HAP-1 (cell line): ENCODE data around the gene SECISBP2.

Experiments used
- DNase-seq, 2 experiments: peaks; one replicate each; pipeline ENCODE4 v3.0.0-alpha.2; 2016 to 2020; ENCODE audit warnings: low spot score in 2 of 2
- H3K27me3 ChIP-seq: fragments of 250-450 bp; sonication (Bioruptor Pico); 2 replicates; pipeline ENCODE4 v1.5.1; 2020; ENCODE audit warnings: low read depth, mild to moderate bottlenecking, moderate library complexity
- H3K36me3 ChIP-seq: fragments of 250-450 bp; sonication (Bioruptor Pico); replicated peaks from 2 replicates; pipeline ENCODE4 v1.5.1; 2020; ENCODE audit warnings: mild to moderate bottlenecking
- H3K4me1 ChIP-seq: fragments of 250-450 bp; sonication (Bioruptor Pico); 2 replicates; pipeline ENCODE4 v1.5.1; 2020; ENCODE audit warnings: mild to moderate bottlenecking
- H3K4me3 ChIP-seq: fragments of 250-450 bp; sonication (Bioruptor Pico); 2 replicates; pipeline ENCODE4 v1.5.1; 2020; ENCODE audit warnings: mild to moderate bottlenecking, moderate library complexity
- H3K9me3 ChIP-seq: fragments of 250-450 bp; sonication (Bioruptor Pico); 2 replicates; pipeline ENCODE4 v1.5.1; 2020; ENCODE audit warnings: mild to moderate bottlenecking, moderate library complexity
- in situ Hi-C: fragments of 300-500 bp; cut with MboI; formaldehyde crosslinking; loops from 3 replicates; pipeline ENCODE4 v1.14.3; 2020; ENCODE audit warnings: low sequenced_read_pairs, inconsistent platforms, mixed read lengths

Gene SECISBP2

DNA sequence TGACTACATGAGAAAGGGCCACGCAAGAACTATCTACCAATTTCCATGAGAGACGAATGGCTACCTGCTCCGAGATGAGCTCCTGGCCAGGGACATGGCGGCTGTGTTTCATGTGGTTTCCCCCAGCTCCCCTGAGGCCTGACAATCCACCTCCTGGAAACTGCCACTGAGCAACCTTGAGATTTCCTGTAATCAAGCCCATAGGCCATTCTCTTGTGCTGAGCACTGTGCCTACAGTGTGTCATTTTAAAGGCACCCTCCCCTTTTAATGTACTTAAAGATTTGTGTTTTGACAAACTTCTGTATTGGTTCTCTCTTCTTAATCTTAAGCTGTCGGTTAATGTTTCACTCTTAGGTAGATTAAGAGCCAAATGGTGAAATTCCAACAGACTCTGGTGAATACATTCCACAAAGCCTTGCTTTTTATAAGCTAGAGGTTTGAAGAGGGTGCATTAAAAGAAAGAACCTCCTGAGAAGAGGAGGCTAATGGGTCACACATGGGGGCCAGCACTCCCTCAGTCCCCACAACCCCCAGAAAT lies 72.3 kb downstream of the SECISBP2 start:
- no peaks in the 10 kb centered on the region for H3K4me1 ChIP-seq
- in situ Hi-C loops, result no loop called here
- peaks cover 23% of the 10 kb centered on the region for H3K36me3 ChIP-seq
- no peaks in the 10 kb centered on the region for H3K27me3 ChIP-seq
- H3K4me3 ChIP-seq, result no peak overlapping the region
- DNase-seq, result no peak
- no peaks in the 10 kb centered on the region for H3K9me3 ChIP-seq

DNA sequence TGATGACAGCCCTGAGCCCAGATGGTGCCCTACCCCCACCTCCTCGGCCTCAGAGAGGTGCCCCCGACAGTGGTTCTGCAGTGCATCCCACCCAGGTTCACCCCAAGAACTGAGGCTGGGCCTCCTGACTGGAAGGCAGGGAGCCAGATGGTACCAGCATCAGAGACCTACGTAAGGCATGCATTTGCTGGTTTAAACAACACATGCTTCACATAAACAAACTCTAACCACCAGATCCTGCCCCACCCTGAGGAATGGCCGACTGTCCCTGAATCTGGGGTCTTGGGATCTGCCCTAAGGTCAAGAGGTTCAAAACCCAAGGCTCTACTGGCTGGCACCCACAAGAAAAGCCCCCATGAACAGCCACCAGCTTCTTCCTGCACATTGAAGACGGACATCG lies 73.3 kb downstream of the SECISBP2 start:
- in situ Hi-C loops, result no loop called here
- no peaks in the 10 kb centered on the region for H3K9me3 ChIP-seq
- H3K27me3 ChIP-seq, result no peaks in the 10 kb centered on the region
- peaks cover 23% of the 10 kb centered on the region for H3K36me3 ChIP-seq
- no peaks in the 10 kb centered on the region for H3K4me1 ChIP-seq
- no peak for DNase-seq
- no peak overlapping the region for H3K4me3 ChIP-seq

DNA sequence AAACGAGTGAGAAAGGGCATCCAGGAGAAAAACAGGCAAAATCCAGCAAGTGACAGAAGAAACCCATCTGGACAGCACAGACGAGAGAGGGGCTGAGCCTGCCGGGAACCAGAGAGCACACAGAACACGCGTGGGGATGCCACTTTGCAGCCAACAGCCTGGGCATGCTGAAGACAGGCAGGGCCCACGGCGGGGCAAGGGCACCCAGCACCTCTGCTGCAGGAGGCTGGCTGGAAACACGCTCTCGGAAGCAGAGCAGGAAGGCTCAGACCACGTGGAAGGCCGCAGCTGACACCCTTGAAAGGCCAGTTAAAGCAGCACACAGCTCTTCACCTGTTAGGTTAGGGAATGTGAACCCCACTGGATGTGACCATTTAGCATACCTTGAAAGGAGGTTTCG lies 76.1 kb downstream of the SECISBP2 start:
- in situ Hi-C loops, result no loop called here
- Histone ChIP-seq H3K27me3 (no peaks in the 10 kb centered on the region), H3K36me3 (peaks cover 14% of the 10 kb centered on the region)

DNA sequence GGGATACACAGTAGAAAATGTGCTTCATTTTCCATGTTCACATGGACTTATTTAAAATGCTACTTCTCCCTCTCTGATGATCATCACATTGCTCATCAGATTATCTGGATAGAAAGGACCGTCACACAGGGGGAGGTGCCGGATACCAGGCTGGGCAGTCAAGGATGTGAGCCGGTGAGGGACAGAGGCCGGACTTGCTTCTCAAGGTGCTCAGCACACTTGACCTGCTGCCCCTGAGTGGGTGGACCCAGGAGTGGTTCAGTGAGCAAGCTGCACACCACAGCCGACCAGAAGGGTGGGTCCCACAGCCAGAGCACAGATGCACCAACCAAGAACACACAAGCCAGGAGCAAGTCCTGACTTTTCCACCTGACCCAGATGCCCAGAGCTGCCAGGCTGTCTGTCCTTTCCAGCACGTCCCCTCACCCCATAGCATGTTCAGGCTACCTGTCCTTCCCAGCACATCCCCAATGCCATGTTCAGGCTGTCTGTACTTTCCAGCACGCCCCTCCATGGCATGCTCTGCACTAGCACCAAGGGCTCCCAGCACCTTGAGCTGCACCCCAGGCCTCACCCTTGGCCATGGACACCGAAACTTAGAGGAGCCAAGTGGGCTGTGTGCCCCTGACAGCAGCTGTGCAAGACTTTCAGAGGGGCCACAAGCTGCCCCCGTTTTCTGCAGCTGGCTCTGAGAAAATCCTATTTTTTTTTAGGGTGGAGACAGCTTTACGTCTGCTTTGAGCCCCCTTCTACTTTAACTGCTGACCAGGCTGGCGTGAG lies 77.8 kb downstream of the SECISBP2 start:
- peaks cover 10% of the 10 kb centered on the region; the same call in 1 of the 2 replicates for H3K36me3 ChIP-seq
- in situ Hi-C loops, result no loop called here

More for the DNA sequence above, 76.1 kb downstream of the SECISBP2 start:
- Histone ChIP-seq H3K9me3 (no peaks in the 10 kb centered on the region), H3K4me1 (no peaks in the 10 kb centered on the region), H3K4me3 (no peak overlapping the region)
- no peak for DNase-seq

DNA sequence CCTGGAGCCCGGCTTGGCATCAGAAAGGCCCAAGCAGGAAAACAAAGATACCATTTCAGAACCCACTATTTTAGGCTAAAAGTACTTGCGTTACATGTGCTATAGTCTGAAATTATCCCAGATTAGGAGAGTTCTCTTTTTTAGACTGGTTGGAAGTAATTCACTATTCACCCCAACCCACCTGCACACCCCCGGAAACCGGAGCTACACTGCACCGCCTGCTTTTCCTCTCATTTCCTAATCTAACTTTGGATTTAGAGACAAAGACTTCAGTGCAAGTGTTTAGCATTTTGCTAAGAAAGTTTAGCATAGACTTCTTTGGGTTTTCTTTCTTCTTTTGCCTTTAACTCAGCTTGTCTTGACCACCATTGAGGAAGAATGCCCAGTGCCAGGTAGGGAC lies 79.2 kb downstream of the SECISBP2 start:
- Histone ChIP-seq H3K4me3 (no peak overlapping the region), H3K36me3 (peaks cover 8% of the 10 kb centered on the region; the same call in 1 of the 2 replicates), H3K27me3 (no peaks in the 10 kb centered on the region), H3K4me1 (no peaks in the 10 kb centered on the region), H3K9me3 (no peaks in the 10 kb centered on the region)
- in situ Hi-C loops, result no loop called here
- DNase-seq, result no peak

More for the DNA sequence above, 77.8 kb downstream of the SECISBP2 start:
- no peaks in the 10 kb centered on the region for H3K9me3 ChIP-seq
- no peak for DNase-seq
- no peak overlapping the region for H3K4me3 ChIP-seq
- H3K27me3 ChIP-seq, result no peaks in the 10 kb centered on the region
- H3K4me1 ChIP-seq, result no peaks in the 10 kb centered on the region

DNA sequence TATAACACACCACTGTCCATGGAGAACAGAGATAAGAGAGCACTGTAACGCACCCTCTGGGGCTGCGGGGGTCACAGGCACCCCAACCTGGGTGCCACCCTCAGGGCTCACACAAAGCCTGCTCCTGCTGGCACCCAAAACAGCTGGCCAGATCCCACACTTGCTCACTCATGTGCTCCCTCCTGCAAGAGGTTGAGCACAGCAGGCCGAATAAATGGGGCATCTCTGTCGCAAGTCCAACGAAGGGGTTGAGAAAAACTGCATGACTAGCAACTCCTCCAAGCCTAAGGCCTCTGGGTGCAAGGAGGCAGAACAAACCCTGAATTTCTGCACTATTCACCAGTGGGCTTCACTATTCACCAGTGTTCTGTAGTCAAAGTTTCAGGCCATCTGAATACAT lies 80.3 kb downstream of the SECISBP2 start:
- no peak for DNase-seq
- Histone ChIP-seq H3K36me3 (peaks cover 4% of the 10 kb centered on the region; the same call in 1 of the 2 replicates), H3K27me3 (no peaks in the 10 kb centered on the region), H3K4me3 (no peak overlapping the region), H3K4me1 (no peaks in the 10 kb centered on the region), H3K9me3 (no peaks in the 10 kb centered on the region)
- in situ Hi-C loops, result no loop called here

DNA sequence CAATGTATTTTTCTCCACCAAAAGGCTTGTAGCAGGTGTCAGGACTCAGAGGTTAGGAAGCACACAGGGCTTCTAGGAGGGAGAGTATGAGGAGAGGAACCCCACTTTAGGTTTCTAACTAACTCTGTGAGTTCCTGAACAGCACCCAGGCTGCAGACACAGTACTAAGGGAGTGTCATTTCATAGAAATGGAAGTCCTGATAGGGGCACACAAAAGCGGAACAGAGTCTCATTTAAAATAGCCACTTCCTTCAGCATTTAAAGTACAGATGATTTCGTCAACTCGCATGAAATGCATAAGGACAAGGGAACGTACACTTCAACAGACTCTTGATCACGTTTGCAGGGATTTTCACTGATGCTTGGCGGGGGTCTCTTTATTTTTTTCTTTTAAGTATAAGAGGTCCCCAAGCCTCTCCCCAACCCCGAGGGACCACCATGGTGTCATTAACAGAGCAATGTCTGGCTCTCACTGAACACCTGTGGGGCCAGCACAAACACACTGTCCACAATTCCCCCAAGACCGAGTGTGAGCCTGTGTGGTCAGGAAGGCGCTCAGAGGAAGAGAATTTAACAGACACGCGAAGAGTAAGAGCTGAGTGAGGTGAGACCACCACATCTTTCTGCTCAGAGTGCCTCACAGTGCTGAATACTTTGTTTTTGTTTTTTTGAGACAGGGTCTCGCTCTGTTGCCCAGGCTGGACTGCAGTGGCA lies 82.3 kb downstream of the SECISBP2 start:
- peaks cover 4% of the 10 kb centered on the region; the same call in 1 of the 2 replicates for H3K36me3 ChIP-seq
- no peaks in the 10 kb centered on the region for H3K4me1 ChIP-seq
- no peak for DNase-seq
- H3K9me3 ChIP-seq, result no peaks in the 10 kb centered on the region
- no peaks in the 10 kb centered on the region for H3K27me3 ChIP-seq
- in situ Hi-C loops, result no loop called here
- no peak overlapping the region for H3K4me3 ChIP-seq

DNA sequence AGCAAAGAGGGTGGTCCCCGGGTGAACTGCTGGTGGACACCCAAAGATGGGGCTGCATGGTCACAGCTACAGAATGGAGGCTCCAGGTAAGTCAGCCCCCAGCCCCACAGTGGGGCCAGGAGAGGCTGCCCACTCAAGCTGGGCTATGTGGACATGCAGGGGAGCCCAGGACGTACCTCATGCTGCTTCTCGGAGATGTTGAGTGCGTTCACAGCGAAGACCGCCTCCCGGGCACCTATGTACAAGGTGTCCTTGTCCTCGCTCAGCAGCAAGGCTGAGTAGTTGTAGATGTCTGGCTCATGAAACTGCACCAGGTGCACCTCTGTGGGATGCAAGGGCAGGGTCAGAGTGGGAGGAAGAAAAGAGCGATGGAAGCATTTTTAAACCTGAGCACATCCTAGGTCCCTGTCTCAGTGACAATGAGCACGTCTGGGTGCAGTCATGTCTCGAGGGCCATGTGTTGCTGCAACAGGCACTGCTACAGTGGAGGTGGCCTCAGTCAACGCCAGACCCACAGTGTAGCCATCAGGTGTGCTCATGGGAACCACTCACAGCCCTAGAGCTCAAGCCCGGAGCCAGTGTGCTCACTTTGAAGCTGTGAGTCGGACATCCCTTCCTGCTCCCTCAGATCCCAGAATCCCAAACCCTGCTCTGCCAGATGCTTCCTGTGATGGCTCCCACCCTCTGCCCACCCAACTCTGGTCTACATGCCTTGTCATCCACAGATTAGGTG lies 84.6 kb downstream of the SECISBP2 start:
- H3K4me3 ChIP-seq, result no peak overlapping the region
- no peaks in the 10 kb centered on the region; the same call in 1 of the 2 replicates for H3K36me3 ChIP-seq
- H3K4me1 ChIP-seq, result no peaks in the 10 kb centered on the region
- no peak for DNase-seq
- H3K9me3 ChIP-seq, result no peaks in the 10 kb centered on the region
- H3K27me3 ChIP-seq, result no peaks in the 10 kb centered on the region
- in situ Hi-C loops, result no loop called here

DNA sequence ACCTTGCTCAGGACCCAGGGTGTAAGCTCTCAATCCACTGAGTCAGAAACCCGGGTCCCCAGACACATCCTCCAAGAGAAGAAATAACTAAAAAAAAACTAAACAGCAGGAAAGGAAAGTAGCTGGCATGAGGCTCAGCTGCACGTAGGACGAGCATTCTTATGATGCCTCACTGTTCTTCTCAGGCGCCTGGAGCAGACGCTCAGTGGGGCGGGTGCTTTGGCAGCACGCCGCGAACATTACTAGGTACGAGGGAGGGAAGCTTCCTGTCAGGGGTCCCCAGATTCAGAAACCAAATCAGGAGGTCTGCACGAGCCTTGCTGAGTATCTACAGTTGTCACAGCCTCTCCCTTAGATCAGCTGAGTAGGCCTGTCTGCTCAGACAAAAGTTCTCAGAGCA lies 85.8 kb downstream of the SECISBP2 start:
- in situ Hi-C loops, result no loop called here
- no peaks in the 10 kb centered on the region; the same call in 1 of the 2 replicates for H3K36me3 ChIP-seq
- no peak overlapping the region for H3K4me3 ChIP-seq
- no peaks in the 10 kb centered on the region for H3K4me1 ChIP-seq
- H3K27me3 ChIP-seq, result no peaks in the 10 kb centered on the region
- no peaks in the 10 kb centered on the region for H3K9me3 ChIP-seq
- no peak for DNase-seq

DNA sequence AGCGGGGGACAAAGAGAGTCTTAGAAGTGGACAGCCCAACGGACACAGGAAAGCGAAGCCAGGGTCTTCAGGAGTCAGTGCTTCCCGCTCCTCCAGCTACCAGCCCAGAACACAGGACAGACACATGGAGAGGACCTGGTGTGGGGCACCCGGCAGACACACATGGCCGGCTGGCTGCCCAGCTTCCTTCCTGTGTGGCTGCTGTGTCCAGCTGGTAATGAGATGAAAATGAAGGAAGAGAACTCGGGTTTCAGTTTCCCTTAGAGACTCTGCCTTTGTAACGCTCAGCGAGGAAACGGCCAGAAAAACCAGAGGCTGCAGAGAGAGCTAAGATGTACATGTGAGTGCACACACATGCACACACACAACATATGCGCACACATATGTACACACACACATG lies 87.5 kb downstream of the SECISBP2 start:
- no peaks in the 10 kb centered on the region; the same call in 1 of the 2 replicates for H3K36me3 ChIP-seq
- no peak for DNase-seq
- in situ Hi-C loops, result no loop called here
- H3K9me3 ChIP-seq, result no peaks in the 10 kb centered on the region
- no peak overlapping the region for H3K4me3 ChIP-seq
- no peaks in the 10 kb centered on the region for H3K4me1 ChIP-seq
- no peaks in the 10 kb centered on the region for H3K27me3 ChIP-seq

DNA sequence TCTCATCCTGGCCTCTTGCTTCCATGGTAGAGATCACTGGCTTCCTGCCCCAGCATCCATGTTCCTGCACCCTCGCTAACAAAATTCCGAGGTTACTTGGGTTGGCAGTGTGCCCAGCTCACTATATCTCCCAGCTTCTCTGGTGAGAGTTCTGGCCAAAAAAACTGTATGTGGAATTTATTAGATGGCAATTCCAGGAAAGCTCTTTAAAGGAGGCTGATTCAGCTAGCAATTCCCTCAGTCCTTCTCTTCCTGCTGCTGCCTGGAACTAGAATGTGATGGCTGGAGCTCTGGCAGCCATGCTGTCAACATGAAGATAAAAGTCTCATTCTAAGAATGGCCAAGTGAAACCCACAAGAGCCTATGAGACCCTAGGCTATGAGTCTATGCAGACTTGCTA lies 88.8 kb downstream of the SECISBP2 start:
- Histone ChIP-seq H3K27me3 (no peaks in the 10 kb centered on the region), H3K4me3 (no peak overlapping the region), H3K4me1 (no peaks in the 10 kb centered on the region), H3K36me3 (no peaks in the 10 kb centered on the region), H3K9me3 (no peaks in the 10 kb centered on the region)
- no peak for DNase-seq
- in situ Hi-C loops, result no loop called here

DNA sequence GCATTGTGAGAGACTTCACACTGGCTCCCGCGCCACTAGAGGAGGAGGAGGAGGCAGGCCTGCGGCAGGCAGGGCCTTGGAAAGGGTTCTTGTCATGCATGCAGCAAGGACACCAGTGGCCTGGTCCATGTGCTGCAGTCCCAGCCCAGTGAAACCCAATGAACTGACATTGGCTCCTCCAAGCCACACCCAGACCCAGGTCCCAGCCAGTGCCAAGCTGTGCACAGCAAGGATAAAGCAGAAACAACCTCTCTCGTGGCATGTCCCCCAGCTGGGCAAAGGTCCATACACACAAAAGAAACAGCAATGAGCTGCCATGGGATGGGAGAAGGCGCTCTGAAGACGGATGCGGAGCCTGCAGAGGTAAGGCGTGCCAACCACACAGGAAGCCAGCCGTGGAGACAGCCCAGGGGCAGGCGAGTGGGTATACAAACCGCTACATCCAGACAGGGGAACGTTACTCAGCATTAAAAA lies 90.4 kb downstream of the SECISBP2 start:
- no peak overlapping the region for H3K4me3 ChIP-seq
- no peaks in the 10 kb centered on the region for H3K9me3 ChIP-seq
- DNase-seq, result no peak
- H3K27me3 ChIP-seq, result no peaks in the 10 kb centered on the region
- H3K4me1 ChIP-seq, result no peaks in the 10 kb centered on the region
- in situ Hi-C loops, result no loop called here
- H3K36me3 ChIP-seq, result no peaks in the 10 kb centered on the region
